GM21737 (cell line): Measurements from ENCODE around the gene GPRIN2.
"Not testable (repeated sequence)": the region's sequence is repeated elsewhere in the genome, so short reads cannot be mapped to it uniquely, and the experiment has no call there.

ENCODE experiments used
- ATAC-seq: cut with Tn5 transposase; IDR thresholded peaks from one replicate; pipeline ENCODE4 v1.9.1; 2021; ENCODE audit warnings: mild to moderate bottlenecking, moderate library complexity; ENCODE audit not compliant: unreplicated experiment

GPRIN2 gene

GRCh38 chr10:46538155-46538554 is 18.3 kb downstream of the GPRIN2 start:
- ATAC-seq, result no peak

- no peak for ATAC-seq
These were observed 19.1 kb downstream of the GPRIN2 start for GRCh38 chr10:46537309-46537708.

GRCh38 chr10:46536781-46537180 is 19.7 kb downstream of the GPRIN2 start:
- ATAC-seq, result no peak

GRCh38 chr10:46536171-46536570 is 20.3 kb downstream of the GPRIN2 start:
- no peak for ATAC-seq

- ATAC-seq, result no peak
These were observed 21.5 kb downstream of the GPRIN2 start for GRCh38 chr10:46534828-46535524.

- not testable (repeated sequence) for ATAC-seq
These were observed 24.2 kb downstream of the GPRIN2 start for GRCh38 chr10:46532256-46532655.

GRCh38 chr10:46530249-46531186 is 25.9 kb downstream of the GPRIN2 start:
- no peak for ATAC-seq

GRCh38 chr10:46529742-46530141 is 26.7 kb downstream of the GPRIN2 start:
- ATAC-seq, result not testable (repeated sequence)

- ATAC-seq, result no peak
These were observed 27.5 kb downstream of the GPRIN2 start for GRCh38 chr10:46528675-46529615.

- ATAC-seq, result no peak
These were observed 28.2 kb downstream of the GPRIN2 start for GRCh38 chr10:46528171-46528671.

- ATAC-seq, result no peak
These were observed 29.1 kb downstream of the GPRIN2 start for GRCh38 chr10:46527241-46527811.

GRCh38 chr10:46526682-46527038 is 29.8 kb downstream of the GPRIN2 start:
- no peak for ATAC-seq

- ATAC-seq, result no peak
These were observed 30.4 kb downstream of the GPRIN2 start for GRCh38 chr10:46525824-46526681.

GRCh38 chr10:46525177-46525823 is 31.2 kb downstream of the GPRIN2 start:
- ATAC-seq, result no peak

- no peak for ATAC-seq
These were observed 31.8 kb downstream of the GPRIN2 start for GRCh38 chr10:46524472-46525176.

GRCh38 chr10:46523962-46524471 is 32.4 kb downstream of the GPRIN2 start:
- ATAC-seq, result no peak

- no peak for ATAC-seq
These were observed 33.1 kb downstream of the GPRIN2 start for GRCh38 chr10:46523119-46523961.
